ENCODE results near the gene DKC1.

The DKC1 gene

GRCh38 chrX:154738011-154738738, 24.5 kb upstream of the DKC1 start:
- DNase-seq, result no peak

DNA sequence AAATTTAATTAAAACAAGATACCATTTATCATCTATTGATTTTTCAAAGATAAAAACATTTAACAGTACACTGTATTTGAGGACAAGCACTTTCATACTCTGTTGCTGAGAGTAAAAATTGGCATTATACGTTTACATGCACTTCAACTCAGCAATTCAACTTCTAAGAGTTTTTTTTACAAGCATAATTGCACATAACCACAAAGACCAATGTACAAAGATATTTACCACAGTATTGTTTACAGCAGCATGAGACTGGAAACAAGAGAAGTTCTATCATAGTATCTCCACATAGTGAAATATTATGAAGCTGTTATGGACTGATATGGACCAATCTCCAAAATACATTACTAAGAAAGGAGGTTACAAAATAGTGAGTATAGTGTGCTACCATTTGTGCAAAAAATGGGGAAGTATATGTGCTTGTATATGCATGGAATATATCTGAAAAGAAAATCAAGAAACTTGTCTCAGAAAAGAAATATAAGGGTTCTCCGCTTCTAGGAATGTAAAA, 22.7 kb upstream of the DKC1 start:
- DNase-seq, result no peak

- no peak for DNase-seq
These were observed 20.1 kb upstream of the DKC1 start for GRCh38 chrX:154742613-154743012.

GRCh38 chrX:154748712-154749339, 13.8 kb upstream of the DKC1 start:
- peak; percentile 7 for DNase-seq

GRCh38 chrX:154749856-154750255, 12.8 kb upstream of the DKC1 start:
- DNase-seq, result no peak

- DNase-seq, result no peak
These were observed 12.1 kb upstream of the DKC1 start, which contains the start of gene GAB3 for GRCh38 chrX:154750301-154751202. Gene GAB3 (minus strand): TSS chrX:154751077. CDS start chrX:154751025, 52 bp downstream.

DNA sequence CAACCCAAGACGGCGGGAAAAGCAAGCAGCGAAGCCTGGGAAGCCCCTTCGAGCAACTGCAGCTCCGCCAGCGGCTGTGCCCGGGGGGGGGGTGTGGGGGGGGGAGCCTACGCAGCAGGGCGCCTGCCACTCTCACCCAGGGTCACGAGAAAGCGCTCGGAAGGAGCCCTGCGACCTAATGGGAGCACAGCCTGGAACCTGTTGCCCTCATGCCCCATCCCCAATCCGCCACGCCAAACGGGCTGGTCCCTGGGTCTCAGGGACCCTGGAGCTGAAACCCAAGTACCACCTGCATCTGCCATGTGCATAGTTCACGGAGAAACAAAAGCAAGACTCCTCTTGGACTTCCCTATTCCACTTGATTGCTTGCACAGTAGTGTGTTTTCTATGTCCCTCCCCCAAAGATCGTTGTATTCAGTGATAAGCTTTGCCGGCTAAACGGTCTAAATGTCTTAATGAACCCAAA, 11.4 kb upstream of the DKC1 start:
- no peak for DNase-seq

- DNase-seq, result no peak
These were observed 10.9 kb upstream of the DKC1 start for GRCh38 chrX:154751669-154752271.

GRCh38 chrX:154758696-154759095, 4.0 kb upstream of the DKC1 start:
- no peak for DNase-seq

- peak; percentile 21 for DNase-seq
These were observed 607 bp upstream of the DKC1 start for GRCh38 chrX:154761977-154762536.

DNA sequence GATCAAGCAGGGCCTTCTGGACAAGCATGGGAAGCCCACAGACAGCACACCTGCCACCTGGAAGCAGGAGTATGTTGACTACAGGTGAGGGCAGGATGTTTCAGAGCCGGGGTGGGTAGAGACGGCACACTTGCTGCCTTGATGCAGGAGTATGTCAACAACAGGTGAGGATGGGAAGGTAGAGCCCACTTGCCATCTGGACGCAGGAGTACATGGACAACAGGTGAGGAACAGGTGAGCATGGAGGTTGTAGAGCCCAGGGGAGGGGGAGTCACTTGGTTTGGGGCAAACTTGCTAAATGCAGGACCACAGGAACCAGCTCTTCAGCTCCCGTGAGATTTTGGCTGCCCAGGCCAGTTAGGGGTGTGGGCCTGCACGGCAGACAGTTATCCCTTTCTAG, 12.0 kb downstream of the DKC1 start:
- no peak for DNase-seq

DNA sequence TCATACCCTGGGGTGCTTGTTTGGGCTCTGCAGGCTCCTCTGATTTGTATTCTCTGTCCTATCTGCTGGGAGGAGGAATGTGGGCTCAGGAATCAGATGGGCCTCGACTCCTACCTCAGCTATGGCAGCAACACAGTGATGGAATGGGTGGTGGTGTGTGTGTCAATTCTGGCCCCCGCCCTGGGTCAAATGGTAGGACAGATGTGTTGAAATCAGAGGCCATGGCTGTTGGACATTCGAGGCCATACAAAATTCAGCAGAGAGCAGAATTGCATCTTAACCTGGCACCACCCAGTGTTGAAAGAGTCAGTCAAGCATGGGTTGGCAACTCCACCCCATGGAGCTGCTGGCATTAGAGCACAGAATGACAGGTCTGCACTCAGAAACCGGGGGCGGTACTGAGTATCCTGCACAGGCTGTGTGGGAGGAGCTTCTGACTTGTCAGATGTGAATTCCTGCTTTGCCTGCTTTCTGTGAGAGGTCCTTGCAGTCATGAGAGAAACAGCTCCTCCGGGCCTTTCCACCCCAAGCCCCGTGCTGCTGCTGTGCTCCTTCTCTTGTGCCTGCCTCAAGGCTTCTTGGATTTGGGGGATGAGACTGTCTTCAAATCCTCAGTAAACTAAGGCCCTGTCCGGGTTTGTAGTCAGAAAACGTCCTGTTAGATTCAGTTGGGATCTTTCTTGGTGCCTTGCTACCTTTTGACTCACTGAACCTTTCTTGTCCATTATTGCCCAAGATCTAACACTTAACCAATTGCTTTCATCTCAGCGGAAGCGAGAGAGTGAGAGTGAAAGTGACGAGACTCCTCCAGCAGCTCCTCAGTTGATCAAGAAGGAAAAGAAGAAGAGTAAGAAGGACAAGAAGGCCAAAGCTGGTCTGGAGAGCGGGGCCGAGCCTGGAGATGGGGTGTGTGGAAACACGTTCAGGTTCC, 13.0 kb downstream of the DKC1 start:
- no peak for DNase-seq

- DNase-seq, result no peak
These were observed 14.1 kb downstream of the DKC1 start for GRCh38 chrX:154776753-154777152.

- DNase-seq, result no peak
These were observed 16.6 kb downstream of the DKC1 start for GRCh38 chrX:154779261-154779660.

- no peak for DNase-seq
These were observed 18.3 kb downstream of the DKC1 start for GRCh38 chrX:154780968-154781367.

GRCh38 chrX:154784149-154784995, 21.7 kb downstream of the DKC1 start:
- DNase-seq, result no peak

DNA sequence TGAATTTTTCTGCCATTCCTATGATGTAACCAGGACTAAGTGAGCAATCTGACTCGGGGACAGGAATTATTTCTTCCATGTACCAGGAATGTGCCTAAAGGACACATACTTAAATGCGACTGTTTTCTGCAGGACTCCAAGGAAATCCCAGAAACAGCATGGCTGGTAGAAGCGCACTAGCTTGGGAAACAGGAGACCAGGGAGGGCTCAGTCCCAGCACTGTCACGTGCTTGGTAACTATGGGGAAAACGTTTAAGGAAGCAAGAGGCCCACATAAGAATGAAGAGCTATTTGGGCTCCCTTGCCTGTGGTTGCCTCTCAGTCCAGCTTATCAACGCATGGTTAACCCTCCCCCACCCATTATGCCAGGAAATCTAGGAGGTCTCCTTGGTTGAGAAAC, 23.1 kb downstream of the DKC1 start:
- no peak for DNase-seq

GRCh38 chrX:154791467-154791866, 28.8 kb downstream of the DKC1 start:
- no peak for DNase-seq

- no peak for DNase-seq
These were observed 29.3 kb downstream of the DKC1 start for GRCh38 chrX:154791939-154792338.

- no peak for DNase-seq
These were observed 30.6 kb downstream of the DKC1 start for GRCh38 chrX:154793084-154793795.
